ENCODE measurements around the gene DCDC2C. TPM values are rescaled to one million over a fixed set of nuclear protein-coding genes. Genes with fewer than 3 reads are reported as not detected.

DCDC2C gene
- total RNA-seq, 1 experiment from 2014 or later = not detected

GRCh38 chr2:3725002-3725401 lies 21.6 kb downstream of the DCDC2C start:
- ATAC-seq (no peak), DNase-seq (ENCODE audit: low spot score) (no peak)
- peaks cover 79% of the 10 kb centered on the region for H3K9me3 Mint-ChIP-seq
- CTCF ChIA-PET = no interaction called here
- no peaks in the 10 kb centered on the region for H3K4me1 Mint-ChIP-seq
- POLR2A ChIA-PET = no interaction called here
- no peak overlapping the region for H3K4me3 Mint-ChIP-seq
- TF ChIP-seq, protein P1, sequence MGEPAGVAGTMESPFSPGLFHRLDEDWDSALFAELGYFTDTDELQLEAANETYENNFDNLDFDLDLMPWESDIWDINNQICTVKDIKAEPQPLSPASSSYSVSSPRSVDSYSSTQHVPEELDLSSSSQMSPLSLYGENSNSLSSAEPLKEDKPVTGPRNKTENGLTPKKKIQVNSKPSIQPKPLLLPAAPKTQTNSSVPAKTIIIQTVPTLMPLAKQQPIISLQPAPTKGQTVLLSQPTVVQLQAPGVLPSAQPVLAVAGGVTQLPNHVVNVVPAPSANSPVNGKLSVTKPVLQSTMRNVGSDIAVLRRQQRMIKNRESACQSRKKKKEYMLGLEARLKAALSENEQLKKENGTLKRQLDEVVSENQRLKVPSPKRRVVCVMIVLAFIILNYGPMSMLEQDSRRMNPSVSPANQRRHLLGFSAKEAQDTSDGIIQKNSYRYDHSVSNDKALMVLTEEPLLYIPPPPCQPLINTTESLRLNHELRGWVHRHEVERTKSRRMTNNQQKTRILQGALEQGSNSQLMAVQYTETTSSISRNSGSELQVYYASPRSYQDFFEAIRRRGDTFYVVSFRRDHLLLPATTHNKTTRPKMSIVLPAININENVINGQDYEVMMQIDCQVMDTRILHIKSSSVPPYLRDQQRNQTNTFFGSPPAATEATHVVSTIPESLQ (CRISPR knock-in tag; IDR thresholded peaks at IDR 0.05) = no peak
- TF ChIP-seq NFE2L1 (CRISPR knock-in tag; IDR thresholded peaks at IDR 0.05) = no peak
- no peak for TF ChIP-seq HMGA2 (CRISPR knock-in tag; IDR thresholded peaks at IDR 0.05)
- peaks cover 22% of the 10 kb centered on the region for H3K27me3 Mint-ChIP-seq (ENCODE audit: low read depth)
- peaks cover 70% of the 10 kb centered on the region for H3K36me3 Mint-ChIP-seq
- no peak overlapping the region for H3K27ac Mint-ChIP-seq

DNA sequence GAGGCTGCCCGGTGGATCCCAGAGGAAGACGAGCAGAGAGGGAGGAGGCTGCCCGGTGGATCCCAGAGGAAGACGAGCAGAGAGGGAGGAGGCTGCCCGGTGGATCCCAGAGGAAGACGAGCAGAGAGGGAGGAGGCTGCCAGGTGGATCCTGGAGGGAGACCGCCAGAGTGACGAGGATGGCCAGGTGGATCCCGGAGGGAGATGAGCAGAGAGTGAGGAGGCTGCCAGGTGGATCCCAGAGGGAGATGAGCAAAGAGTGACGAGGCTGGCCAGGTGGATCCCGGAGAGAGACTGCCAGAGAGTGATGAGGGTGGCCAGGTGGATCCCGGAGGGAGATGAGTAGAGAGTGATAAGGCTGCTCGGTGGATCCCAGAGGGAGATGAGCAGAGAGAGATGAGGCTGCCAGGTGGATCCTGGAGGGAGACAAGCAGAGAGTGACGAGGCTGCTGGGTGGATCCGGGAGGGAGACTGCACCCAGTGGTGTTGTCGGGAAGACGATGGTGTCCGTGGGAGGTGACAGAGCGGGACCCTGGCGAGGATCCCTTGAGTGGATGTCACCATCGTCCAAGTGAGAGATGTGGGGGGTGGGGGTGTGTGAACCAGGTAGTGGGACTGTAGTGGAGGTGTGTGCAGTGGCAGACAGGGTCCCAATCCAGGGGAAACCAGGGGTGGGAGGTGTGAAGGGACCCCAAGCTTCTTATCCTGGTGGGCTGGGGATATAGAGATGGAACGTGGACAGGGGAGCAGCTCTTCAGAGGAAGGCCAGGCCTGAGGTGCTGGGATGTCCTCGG lies 22.3 kb downstream of the DCDC2C start:
- no peak for DNase-seq (ENCODE audit: low spot score)
- Mint-ChIP-seq H3K9me3 (peaks cover 77% of the 10 kb centered on the region), H3K36me3 (peaks cover 64% of the 10 kb centered on the region), H3K4me3 (no peak overlapping the region), H3K27ac (no peak overlapping the region), H3K27me3 (ENCODE audit: low read depth) (peaks cover 22% of the 10 kb centered on the region), H3K4me1 (no peaks in the 10 kb centered on the region)
- ChIA-PET POLR2A (no interaction called here), CTCF (no interaction called here)
- no peak for TF ChIP-seq JUN (CRISPR knock-in tag; IDR thresholded peaks at IDR 0.05)
- no peak for TF ChIP-seq ATF1 (CRISPR knock-in tag; IDR thresholded peaks at IDR 0.05)
- TF ChIP-seq, protein P2, sequence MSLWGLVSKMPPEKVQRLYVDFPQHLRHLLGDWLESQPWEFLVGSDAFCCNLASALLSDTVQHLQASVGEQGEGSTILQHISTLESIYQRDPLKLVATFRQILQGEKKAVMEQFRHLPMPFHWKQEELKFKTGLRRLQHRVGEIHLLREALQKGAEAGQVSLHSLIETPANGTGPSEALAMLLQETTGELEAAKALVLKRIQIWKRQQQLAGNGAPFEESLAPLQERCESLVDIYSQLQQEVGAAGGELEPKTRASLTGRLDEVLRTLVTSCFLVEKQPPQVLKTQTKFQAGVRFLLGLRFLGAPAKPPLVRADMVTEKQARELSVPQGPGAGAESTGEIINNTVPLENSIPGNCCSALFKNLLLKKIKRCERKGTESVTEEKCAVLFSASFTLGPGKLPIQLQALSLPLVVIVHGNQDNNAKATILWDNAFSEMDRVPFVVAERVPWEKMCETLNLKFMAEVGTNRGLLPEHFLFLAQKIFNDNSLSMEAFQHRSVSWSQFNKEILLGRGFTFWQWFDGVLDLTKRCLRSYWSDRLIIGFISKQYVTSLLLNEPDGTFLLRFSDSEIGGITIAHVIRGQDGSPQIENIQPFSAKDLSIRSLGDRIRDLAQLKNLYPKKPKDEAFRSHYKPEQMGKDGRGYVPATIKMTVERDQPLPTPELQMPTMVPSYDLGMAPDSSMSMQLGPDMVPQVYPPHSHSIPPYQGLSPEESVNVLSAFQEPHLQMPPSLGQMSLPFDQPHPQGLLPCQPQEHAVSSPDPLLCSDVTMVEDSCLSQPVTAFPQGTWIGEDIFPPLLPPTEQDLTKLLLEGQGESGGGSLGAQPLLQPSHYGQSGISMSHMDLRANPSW (CRISPR knock-in tag; conservative IDR thresholded peaks at IDR 0.05; ENCODE audit: low read depth) = no peak
- no peak for TF ChIP-seq FOXK1 (CRISPR knock-in tag; IDR thresholded peaks at IDR 0.05)
- no peak for TF ChIP-seq FOXP1 (CRISPR knock-in tag; IDR thresholded peaks at IDR 0.05; ENCODE audit: borderline replicate concordance)
- TF ChIP-seq HMGA2 (CRISPR knock-in tag; IDR thresholded peaks at IDR 0.05) = no peak
- TF ChIP-seq ZNF317 (CRISPR knock-in tag; IDR thresholded peaks at IDR 0.05; ENCODE audit: borderline replicate concordance, low read depth) = no peak
- no peak for TF ChIP-seq ZNF425 (CRISPR knock-in tag; conservative IDR thresholded peaks at IDR 0.05)
- no peak for TF ChIP-seq NFATC4 (CRISPR knock-in tag; IDR thresholded peaks at IDR 0.05)
- no peak for TF ChIP-seq AFF4 (CRISPR knock-in tag; IDR thresholded peaks at IDR 0.05; ENCODE audit: borderline replicate concordance)
- TF ChIP-seq ATF3 (CRISPR knock-in tag; conservative IDR thresholded peaks at IDR 0.05) = no peak
- no peak for ATAC-seq

Measured in WTC11 (cell line).